Measurements from ENCODE around the gene TOR1B.
"Not testable (repeated sequence)": the region's sequence is repeated elsewhere in the genome, so short reads cannot be mapped to it uniquely, and the experiment has no call there.

Gene TOR1B
- 17.0 to 23.6 (median 20.0) reads per million in 4 donors for total RNA-seq

GRCh38 chr9:129802833-129803675, at the start of gene TOR1B:
TSS of gene TOR1B (plus strand) at chr9:129803184. CDS start at chr9:129803213, 29 bp downstream.
- DNase-seq: peak; percentile 87 to 93 (median 89)

GRCh38 chr9:129755151-129755550, 47.8 kb upstream of the TOR1B start:
- no peak for DNase-seq

GRCh38 chr9:129756191-129756590, 46.8 kb upstream of the TOR1B start:
- DNase-seq: no peak

- no peak for DNase-seq
Observed at GRCh38 chr9:129757045-129757444, 45.9 kb upstream of the TOR1B start.

- no peak for DNase-seq
Observed at GRCh38 chr9:129759319-129759718, 43.7 kb upstream of the TOR1B start.

- DNase-seq: no peak
Observed at GRCh38 chr9:129759804-129760502, 43.0 kb upstream of the TOR1B start.

GRCh38 chr9:129760784-129761183, 42.2 kb upstream of the TOR1B start:
- not testable (repeated sequence) for DNase-seq

GRCh38 chr9:129761293-129761900, 41.6 kb upstream of the TOR1B start:
- DNase-seq: no peak

GRCh38 chr9:129761901-129762369, 41.0 kb upstream of the TOR1B start:
- DNase-seq: no peak

- DNase-seq: not testable (repeated sequence)
Observed at GRCh38 chr9:129762370-129762984, 40.5 kb upstream of the TOR1B start.

- DNase-seq: no peak
Observed at GRCh38 chr9:129762985-129763926, 39.7 kb upstream of the TOR1B start.

- no peak for DNase-seq
Observed at GRCh38 chr9:129765764-129766317, 37.1 kb upstream of the TOR1B start.

- no peak for DNase-seq
Observed at GRCh38 chr9:129768486-129768885, 34.5 kb upstream of the TOR1B start.

GRCh38 chr9:129769669-129770068, 33.3 kb upstream of the TOR1B start:
- no peak for DNase-seq

- no peak for DNase-seq
Observed at GRCh38 chr9:129770741-129771140, 32.2 kb upstream of the TOR1B start.

GRCh38 chr9:129773262-129774048, 29.5 kb upstream of the TOR1B start:
- no peak for DNase-seq

- no peak for DNase-seq
Observed at GRCh38 chr9:129774791-129775447, 28.1 kb upstream of the TOR1B start.

- DNase-seq: no peak
Observed at GRCh38 chr9:129775448-129775798, 27.6 kb upstream of the TOR1B start.

GRCh38 chr9:129776096-129776495, 26.9 kb upstream of the TOR1B start:
- DNase-seq: not testable (repeated sequence)

- no peak for DNase-seq
Observed at GRCh38 chr9:129776566-129776937, 26.4 kb upstream of the TOR1B start.
